ENCODE measurements around the gene ATRN. TPM values are rescaled to one million over a fixed set of nuclear protein-coding genes. Genes with fewer than 3 reads are reported as not detected.

ATRN gene
- total RNA-seq, 1 donor from 2014 or later: 34.3 TPM

- ATAC-seq: no peak
- intact Hi-C loops (cut with micrococcal nuclease): no loop called here
- DNase-seq: no peak
These were observed 226.9 kb downstream of the ATRN start for GRCh38 chr20:3697588-3698305.

GRCh38 chr20:3698591-3699001 lies 227.8 kb downstream of the ATRN start:
- DNase-seq (no peak), ATAC-seq (no peak)
- intact Hi-C loops (cut with micrococcal nuclease): no loop called here

DNA sequence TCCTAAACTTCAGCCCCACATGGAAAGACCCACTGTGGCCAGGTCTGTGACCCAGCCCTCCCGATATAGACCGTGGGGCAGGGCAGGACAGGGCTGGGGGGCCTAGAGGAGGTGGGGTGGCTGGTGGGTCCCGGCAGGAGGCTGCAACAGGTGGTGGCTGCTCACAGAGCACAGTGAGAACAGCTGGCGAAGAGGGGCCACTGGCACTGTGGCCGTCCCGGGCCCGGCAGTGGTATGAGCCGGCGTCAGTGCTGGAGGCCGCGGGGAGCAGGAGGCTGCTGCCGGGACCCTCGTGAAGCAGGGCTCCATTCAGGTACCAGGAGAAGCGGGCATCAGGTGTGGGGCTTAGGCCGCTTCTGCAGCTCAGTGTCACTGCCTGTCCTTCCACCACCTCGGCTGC lies 228.2 kb downstream of the ATRN start:
- intact Hi-C loops (cut with micrococcal nuclease): no loop called here
- ATAC-seq (no peak), DNase-seq (no peak)

Other genes starting within 250 kb of the ATRN start
- gene SLC4A11, start 231.8 kb upstream of the ATRN start, total RNA-seq: 0.82 TPM
- 20.1 TPM for gene DNAAF9, start 63.3 kb upstream of the ATRN start, total RNA-seq
- gene GFRA4, start 192.4 kb downstream of the ATRN start, total RNA-seq: not detected
- gene ADAM33, start 211.0 kb downstream of the ATRN start, total RNA-seq: 12.2 TPM
- 7.1 TPM for gene SIGLEC1, start 241.6 kb downstream of the ATRN start, total RNA-seq